T-cell (primary cell): ENCODE results near the gene ZC3H7B. TPM values are rescaled to one million over a fixed set of nuclear protein-coding genes. Genes with fewer than 3 reads are reported as not detected.

Experiments
- ATAC-seq, 4 experiments: fragments of 200-7000 bp in 3 of 4; fragments of 150-1000 bp in 1 of 4; cut with Tn5 transposase; replicated peaks in 1 of 4; 1 replicate in 3 of 4; 2 replicates in 1 of 4; pipeline ENCODE4 v1.10.0; 2021; ENCODE audit warnings: moderate library complexity in 3 of 4, mild to moderate bottlenecking in 2 of 4, moderate number of reproducible peaks in 1 of 4
- CTCF ChIA-PET, 2 donors: fragments of 300-600 bp; sonication (Branson Sonifier 250); formaldehyde crosslinking; loops; one replicate each; lab custom pipeline; 2022; ENCODE audit warnings: antibody characterized with exemption in 2 of 2; lab: Charles Lee
- POLR2A ChIA-PET, 2 donors: fragments of 300-600 bp; sonication (Branson Sonifier 250); formaldehyde crosslinking; loops; one replicate each; lab custom pipeline; 2022; ENCODE audit warnings: antibody characterized with exemption in 2 of 2; lab: Charles Lee
- DNase-seq, 35 experiments: peaks; one replicate each; pipeline versions ENCODE4 v3.0.0 to v3.0.0-alpha.2; 2013 to 2023
- H3K27ac ChIP-seq: one replicate; pipeline ENCODE4 v1.5.1; 2013; ENCODE audit warnings: low read length
- H3K27me3 ChIP-seq, 2 experiments: replicated peaks in 1 of 2; 1 replicate in 1 of 2; 2 replicates in 1 of 2; pipeline versions ENCODE4 v1.6.1 to v1.7.0; 2013; ENCODE audit warnings: low read length in 1 of 2, mixed read lengths in 1 of 2; ENCODE audit not compliant: control insufficient read depth in 2 of 2, insufficient read depth in 2 of 2; ENCODE audit errors: extremely low read depth in 1 of 2
- H3K36me3 ChIP-seq, 2 donors: 1 replicate in 1 of 2; 2 replicates in 1 of 2; pipeline versions ENCODE4 v1.6.1 to v1.7.0; 2013; ENCODE audit warnings: low read length in 1 of 2; ENCODE audit not compliant: control insufficient read depth in 2 of 2, insufficient read depth in 1 of 2; ENCODE audit errors: extremely low read depth in 1 of 2
- H3K4me1 ChIP-seq, 2 experiments: 1 replicate in 1 of 2; 2 replicates in 1 of 2; pipeline versions ENCODE4 v1.6.1 to v1.7.0; 2013; ENCODE audit warnings: low read length in 2 of 2, mixed read lengths in 1 of 2; ENCODE audit not compliant: insufficient read depth in 2 of 2, control insufficient read depth in 1 of 2; ENCODE audit errors: extremely low read depth in 1 of 2
- H3K4me3 ChIP-seq, 2 donors: 1 replicate in 1 of 2; 2 replicates in 1 of 2; pipeline versions ENCODE4 v1.5.1 to v1.7.0; 2013; ENCODE audit warnings: mild to moderate bottlenecking in 2 of 2, low read length in 1 of 2, moderate library complexity in 1 of 2; ENCODE audit not compliant: control insufficient read depth in 1 of 2; ENCODE audit errors: extremely low read depth in 1 of 2
- H3K9me3 ChIP-seq: 2 replicates; pipeline ENCODE4 v1.7.0; 2013
- H3K27ac Mint-ChIP-seq, 2 donors: one replicate each; pipeline ENCODE4 v1.8.0; 2020 to 2021; ENCODE audit warnings: mild to moderate bottlenecking in 2 of 2, mixed read lengths in 2 of 2
- H3K27me3 Mint-ChIP-seq, 2 donors: one replicate each; pipeline ENCODE4 v1.8.0; 2021 to 2022; ENCODE audit warnings: mixed read lengths in 2 of 2
- H3K36me3 Mint-ChIP-seq: one replicate; pipeline ENCODE4 v1.8.0; 2021; ENCODE audit warnings: mixed read lengths
- H3K4me1 Mint-ChIP-seq, 3 donors: one replicate each; pipeline ENCODE4 v1.8.0; 2020 to 2022; ENCODE audit warnings: mixed read lengths in 3 of 3, mild to moderate bottlenecking in 1 of 3
- H3K4me3 Mint-ChIP-seq, 3 donors: one replicate each; pipeline ENCODE4 v1.8.0; 2020 to 2022; ENCODE audit warnings: mild to moderate bottlenecking in 3 of 3, mixed read lengths in 3 of 3, moderate library complexity in 3 of 3
- H3K9me3 Mint-ChIP-seq, 3 donors: one replicate each; pipeline ENCODE4 v1.8.0; 2020 to 2022; ENCODE audit warnings: mixed read lengths in 3 of 3
- WGBS: methylation state at CpG from one replicate; pipeline ENCODE4 v1.1.5; 2013; ENCODE audit warnings: missing lambda C conversion rate; ENCODE audit not compliant: insufficient coverage; 5-methylcytosine and 5-hydroxymethylcytosine counted together
- total RNA-seq, 35 experiments: library from RNA in 6 of 35; stranded (reverse) in 6 of 35; fragments of 120-200 nt in 1 of 35; gene quantifications; one replicate each; pipeline versions ENCODE4 v1.2.1 to v1.2.4 and lab custom pipeline; 2013 to 2026

Gene ZC3H7B
- total RNA-seq, 5 donors from 2014 or later (not counting 1 experiment from before 2014, with no cell fraction given), result 38.5 to 50.3 (median 47.9) TPM

- WGBS, result 100% methylated on average over 15 of the region's 18 CpGs
- no peak for DNase-seq
- peaks cover 23% of the 10 kb centered on the region for H3K36me3 Mint-ChIP-seq
- no peak overlapping the region for H3K27ac Mint-ChIP-seq
- no peaks in the 10 kb centered on the region for H3K27me3 Mint-ChIP-seq
- CTCF ChIA-PET, result no interaction called here
- POLR2A ChIA-PET, result interaction anchor here in 1 of 2 donors (0.6 kb wide), 1 partner anchor 118 kb away, joined by 3 read pairs; no protein-coding TSS in a partner anchor
- H3K4me1 Mint-ChIP-seq, result peaks cover 10 to 11% (median 11%) of the 10 kb centered on the region in 3 donors
- H3K4me3 Mint-ChIP-seq, result no peak overlapping the region
- peaks cover 4 to 11% of the 10 kb centered on the region in 2 experiments for H3K4me1 ChIP-seq
- no peak overlapping the region for H3K27ac ChIP-seq
- peaks cover 18 to 71% of the 10 kb centered on the region in 2 donors for H3K36me3 ChIP-seq
- H3K9me3 ChIP-seq, result no peaks in the 10 kb centered on the region
- H3K4me3 ChIP-seq, result no peak overlapping the region
- no peak for ATAC-seq
- H3K9me3 Mint-ChIP-seq, result no peaks in the 10 kb centered on the region
- no peaks in the 10 kb centered on the region for H3K27me3 ChIP-seq
Measured at GRCh38 chr22:41339823-41340222, 38.5 kb downstream of the ZC3H7B start.

GRCh38 chr22:41340357-41340756 lies 39.0 kb downstream of the ZC3H7B start:
- ChIA-PET POLR2A (interaction anchor here in 1 of 2 donors (0.6 kb wide), 1 partner anchor 118 kb away, joined by 3 read pairs; no protein-coding TSS in a partner anchor), CTCF (no interaction called here)
- no peak for DNase-seq
- H3K36me3 Mint-ChIP-seq, result peaks cover 24% of the 10 kb centered on the region
- WGBS, result 96% methylated on average over 11 of the region's 11 CpGs
- no peak for ATAC-seq
- H3K9me3 ChIP-seq, result no peaks in the 10 kb centered on the region
- no peak overlapping the region for H3K27ac Mint-ChIP-seq
- no peak overlapping the region for H3K4me3 Mint-ChIP-seq
- H3K27ac ChIP-seq, result no peak overlapping the region
- H3K4me1 ChIP-seq, result peaks cover 4 to 11% of the 10 kb centered on the region in 2 experiments
- H3K36me3 ChIP-seq, result peaks cover 14 to 69% of the 10 kb centered on the region in 2 donors
- H3K27me3 Mint-ChIP-seq, result no peaks in the 10 kb centered on the region
- no peaks in the 10 kb centered on the region for H3K9me3 Mint-ChIP-seq
- no peaks in the 10 kb centered on the region for H3K27me3 ChIP-seq
- no peak overlapping the region for H3K4me3 ChIP-seq
- peaks cover 6 to 9% (median 8%) of the 10 kb centered on the region in 3 donors for H3K4me1 Mint-ChIP-seq

DNA sequence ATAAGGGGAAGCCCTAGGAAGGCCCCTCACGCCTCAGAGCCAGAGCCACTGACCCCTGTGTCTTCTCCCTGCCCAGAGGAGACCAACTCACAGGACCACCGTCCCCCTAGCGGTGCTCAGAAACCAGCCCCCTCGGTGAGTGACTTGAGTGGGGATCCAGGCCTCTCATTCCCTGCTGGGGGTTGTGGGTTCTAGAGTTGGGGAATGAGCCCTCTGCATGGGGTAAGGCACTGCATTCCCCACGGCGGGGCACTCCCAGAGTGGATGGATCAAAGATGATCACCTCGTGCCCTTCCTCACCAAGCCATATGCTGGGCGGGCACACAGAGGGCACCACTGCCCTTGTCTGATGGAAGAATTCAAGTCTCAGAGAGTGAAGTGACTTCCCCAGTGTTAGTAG lies 39.7 kb downstream of the ZC3H7B start:
- WGBS, result 100% methylated on average over 1 of the region's 8 CpGs
- Mint-ChIP-seq H3K27ac (no peak overlapping the region), H3K4me3 (no peak overlapping the region), H3K27me3 (no peaks in the 10 kb centered on the region), H3K9me3 (no peaks in the 10 kb centered on the region), H3K4me1 (peaks cover 0 to 4% (median 3%) of the 10 kb centered on the region in 3 donors), H3K36me3 (peaks cover 21% of the 10 kb centered on the region)
- ChIA-PET CTCF (no interaction called here), POLR2A (no interaction called here)
- no peak overlapping the region for H3K27ac ChIP-seq
- H3K27me3 ChIP-seq, result no peaks in the 10 kb centered on the region
- DNase-seq, result no peak
- peaks cover 17 to 69% of the 10 kb centered on the region in 2 donors for H3K36me3 ChIP-seq
- ATAC-seq, result no peak
- no peak overlapping the region for H3K4me3 ChIP-seq
- peaks cover 4 to 11% of the 10 kb centered on the region in 2 experiments for H3K4me1 ChIP-seq
- H3K9me3 ChIP-seq, result no peaks in the 10 kb centered on the region

DNA sequence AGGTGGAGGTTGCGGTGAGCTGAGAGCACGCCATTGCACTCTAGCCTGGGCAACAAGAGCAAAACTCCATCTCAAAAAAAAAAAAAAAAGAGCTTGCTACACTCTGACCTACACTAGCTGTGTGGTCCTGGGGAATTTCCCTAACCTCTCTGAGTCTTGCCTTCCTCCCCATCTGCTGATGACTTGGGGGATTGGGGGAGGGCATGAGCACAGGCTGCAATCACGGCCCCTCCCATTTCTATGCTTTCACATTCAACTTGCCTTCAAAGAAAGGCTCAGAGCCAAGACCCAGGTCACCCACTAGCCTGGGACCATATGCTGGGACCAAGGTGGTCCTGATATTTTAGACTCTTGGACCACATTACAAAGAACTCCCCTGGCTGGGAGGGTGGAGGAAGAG lies 40.7 kb downstream of the ZC3H7B start:
- no peaks in the 10 kb centered on the region for H3K27me3 ChIP-seq
- Mint-ChIP-seq H3K4me3 (no peak overlapping the region), H3K9me3 (no peaks in the 10 kb centered on the region), H3K27ac (no peak overlapping the region), H3K36me3 (peaks cover 21% of the 10 kb centered on the region), H3K27me3 (no peaks in the 10 kb centered on the region), H3K4me1 (peaks cover 0 to 3% (median 2%) of the 10 kb centered on the region in 3 donors)
- peaks cover 4 to 7% of the 10 kb centered on the region in 2 experiments for H3K4me1 ChIP-seq
- H3K9me3 ChIP-seq, result no peaks in the 10 kb centered on the region
- H3K27ac ChIP-seq, result no peak overlapping the region
- POLR2A ChIA-PET, result no interaction called here
- DNase-seq (peak in 1 of 35 experiments; percentile 14), ATAC-seq (no peak)
- no CpG with 5 or more reads among the region's 3 CpGs for WGBS
- H3K36me3 ChIP-seq, result peaks cover 17 to 76% of the 10 kb centered on the region in 2 donors
- CTCF ChIA-PET, result no interaction called here
- no peak overlapping the region for H3K4me3 ChIP-seq

GRCh38 chr22:41343300-41343699 lies 42.0 kb downstream of the ZC3H7B start:
- DNase-seq, result no peak
- Mint-ChIP-seq H3K4me3 (no peak overlapping the region), H3K27me3 (no peaks in the 10 kb centered on the region), H3K36me3 (peaks cover 26% of the 10 kb centered on the region), H3K9me3 (no peaks in the 10 kb centered on the region), H3K4me1 (no peaks in the 10 kb centered on the region), H3K27ac (no peak overlapping the region)
- POLR2A ChIA-PET, result no interaction called here
- Histone ChIP-seq H3K27ac (no peak overlapping the region), H3K27me3 (no peaks in the 10 kb centered on the region), H3K36me3 (peaks cover 28 to 86% of the 10 kb centered on the region in 2 donors), H3K4me1 (no peaks in the 10 kb centered on the region), H3K9me3 (no peaks in the 10 kb centered on the region), H3K4me3 (no peak overlapping the region)
- CTCF ChIA-PET, result no interaction called here
- ATAC-seq, result no peak
- 98% methylated on average over 17 of the region's 18 CpGs for WGBS

DNA sequence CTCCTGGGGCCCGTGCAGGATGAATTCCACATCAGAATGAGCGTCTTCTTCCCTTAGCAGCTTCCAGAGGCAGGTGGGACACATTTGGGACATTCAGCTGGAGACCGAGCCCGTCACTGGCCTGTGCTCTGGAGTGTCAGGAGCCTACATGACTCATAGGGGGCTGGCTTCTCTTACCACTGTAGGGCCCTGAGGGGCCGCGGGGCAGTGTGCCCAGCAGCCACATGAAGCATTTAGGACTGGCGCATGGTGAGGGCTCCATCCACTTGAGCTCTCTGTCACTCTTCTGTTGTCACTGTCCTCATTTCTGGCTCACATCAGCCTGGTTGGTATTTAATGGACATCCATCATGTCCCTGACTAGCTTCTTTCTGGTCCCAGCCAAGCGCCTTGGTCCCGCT lies 42.4 kb downstream of the ZC3H7B start:
- Histone ChIP-seq H3K4me3 (no peak overlapping the region), H3K27me3 (no peaks in the 10 kb centered on the region), H3K36me3 (peaks cover 30 to 86% of the 10 kb centered on the region in 2 donors), H3K9me3 (no peaks in the 10 kb centered on the region), H3K4me1 (no peaks in the 10 kb centered on the region), H3K27ac (no peak overlapping the region)
- Mint-ChIP-seq H3K36me3 (peaks cover 29% of the 10 kb centered on the region), H3K4me3 (no peak overlapping the region), H3K9me3 (no peaks in the 10 kb centered on the region), H3K27ac (no peak overlapping the region), H3K4me1 (no peaks in the 10 kb centered on the region), H3K27me3 (no peaks in the 10 kb centered on the region)
- ChIA-PET POLR2A (no interaction called here), CTCF (no interaction called here)
- DNase-seq, result no peak
- 100% methylated on average over 9 of the region's 9 CpGs for WGBS
- ATAC-seq, result no peak
